ENCODE measurements around the gene ZNF385C. TPM values are rescaled to one million over a fixed set of nuclear protein-coding genes. Genes with fewer than 3 reads are reported as not detected.

Gene ZNF385C
- total and polyA plus RNA-seq, 2 of the 13 experiments (the other 11 are each of a cell fraction or from before 2014, with no cell fraction given), result 2.3 to 6.1 TPM

DNA sequence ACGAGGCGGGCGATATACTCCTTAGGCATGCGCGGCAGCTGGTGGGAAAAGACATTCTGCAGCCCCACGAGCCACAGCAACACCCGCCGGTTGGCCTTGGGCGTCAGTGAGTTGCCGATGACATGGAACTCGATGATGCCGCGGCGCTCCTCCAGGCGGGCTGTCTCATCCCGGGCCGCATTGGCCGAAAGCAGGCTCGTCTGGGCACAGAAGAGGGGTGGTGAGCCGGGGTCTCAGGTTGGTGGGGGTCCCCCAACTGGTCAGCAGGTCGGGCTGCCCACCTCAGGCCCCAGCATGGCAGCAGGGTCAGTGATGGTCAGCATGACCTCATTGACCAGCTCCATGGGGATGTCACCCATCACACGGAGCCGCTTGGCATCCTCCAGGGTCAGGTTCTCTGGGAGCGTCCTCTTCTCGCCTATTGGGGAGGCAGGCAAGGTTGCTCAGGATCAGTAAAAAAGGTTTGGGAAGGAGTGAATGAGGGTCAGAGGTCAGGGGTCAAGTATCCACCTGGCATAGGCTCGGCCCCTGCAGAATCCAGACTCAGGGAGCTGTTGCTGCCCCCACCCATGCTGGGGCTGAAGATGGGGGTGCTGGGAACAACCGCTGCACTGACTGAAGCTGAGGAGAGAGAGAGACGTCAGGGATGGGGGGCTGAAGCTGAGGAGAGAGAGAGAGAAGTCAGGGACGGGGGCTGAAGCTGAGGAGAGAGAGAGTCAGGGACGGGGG lies 19.3 kb upstream of the ZNF385C start:
- ATAC-seq (no peak), DNase-seq (ENCODE audit: low spot score) (no peak), FAIRE-seq (no peak)
- no TSS peak for BruUV-seq (replicated peaks)
- peak; percentile 49 for TF ChIP-seq RBFOX2 (IDR thresholded peaks at IDR 0.05; ENCODE audit: low read depth, low read length)
- no peak for TF ChIP-seq RFXAP (CRISPR knock-in tag; IDR thresholded peaks at IDR 0.05; ENCODE audit: borderline replicate concordance)
- TF ChIP-seq ZBTB7B (CRISPR knock-in tag; IDR thresholded peaks at IDR 0.05), result no peak
- TF ChIP-seq HOXA9 (CRISPR knock-in tag; IDR thresholded peaks at IDR 0.05; ENCODE audit: borderline replicate concordance), result no peak
- 96% methylated on average over 30 of the region's 30 CpGs for WGBS (ENCODE audit: low lambda C conversion rate)
- in situ Hi-C loops (cut with HindIII; ENCODE audit: extremely low pct_ligation_motif_present, low pct_unique_long_range_greater_than_20kb), result no loop called here
- Histone ChIP-seq H3K36me3 (replicated peaks in 1 of 2; ENCODE audit: control insufficient read depth in 1 of 2, insufficient read depth in 2 of 2, low read length in 2 of 2) (peaks cover 7 to 35% of the 10 kb centered on the region in 2 experiments), H3K4me2 (ENCODE audit: low read depth, low read length) (no peak overlapping the region), H2AFZ (ENCODE audit: low read length) (no peak overlapping the region), H4K20me1 (ENCODE audit: insufficient read depth, low read length) (no peaks in the 10 kb centered on the region), H3K4me1 (ENCODE audit: insufficient read depth, low read length) (peaks cover 42% of the 10 kb centered on the region), H3K4me3 (replicated peaks in 1 of 3; ENCODE audit: insufficient read depth in 1 of 3, low read depth in 2 of 3, low read length in 3 of 3) (no peak overlapping the region), H3K9ac (ENCODE audit: insufficient read depth, low read depth, low read length) (no peak overlapping the region), H3K79me2 (ENCODE audit: insufficient read depth, low read length) (no peaks in the 10 kb centered on the region), H3K27me3 (ENCODE audit: control insufficient read depth in 1 of 2, insufficient read depth in 2 of 2, low read length in 2 of 2) (no peaks in the 10 kb centered on the region), H3K27ac (ENCODE audit: extremely low read length, insufficient read depth, low read length) (no peak overlapping the region), H3K9me3 (ENCODE audit: low read length) (no peaks in the 10 kb centered on the region)
- intact Hi-C loops (cut with micrococcal nuclease; ENCODE audit: unreplicated experiment), result loop anchor here (2.0 kb wide), 2 partner anchors 93 to 155 kb away; no protein-coding TSS in a partner anchor
- ChIA-PET POLR2A (no interaction called here), CTCF (ENCODE audit: low intra/inter-chr PET ratio, low total read pairs) (interaction anchor here (0.7 to 4.0 kb wide), 8 partner anchors 14 to 154 kb away, joined by 3 to 76 read pairs (median 6); partner anchors contain the start of genes C17orf113 and KCNH4)

DNA sequence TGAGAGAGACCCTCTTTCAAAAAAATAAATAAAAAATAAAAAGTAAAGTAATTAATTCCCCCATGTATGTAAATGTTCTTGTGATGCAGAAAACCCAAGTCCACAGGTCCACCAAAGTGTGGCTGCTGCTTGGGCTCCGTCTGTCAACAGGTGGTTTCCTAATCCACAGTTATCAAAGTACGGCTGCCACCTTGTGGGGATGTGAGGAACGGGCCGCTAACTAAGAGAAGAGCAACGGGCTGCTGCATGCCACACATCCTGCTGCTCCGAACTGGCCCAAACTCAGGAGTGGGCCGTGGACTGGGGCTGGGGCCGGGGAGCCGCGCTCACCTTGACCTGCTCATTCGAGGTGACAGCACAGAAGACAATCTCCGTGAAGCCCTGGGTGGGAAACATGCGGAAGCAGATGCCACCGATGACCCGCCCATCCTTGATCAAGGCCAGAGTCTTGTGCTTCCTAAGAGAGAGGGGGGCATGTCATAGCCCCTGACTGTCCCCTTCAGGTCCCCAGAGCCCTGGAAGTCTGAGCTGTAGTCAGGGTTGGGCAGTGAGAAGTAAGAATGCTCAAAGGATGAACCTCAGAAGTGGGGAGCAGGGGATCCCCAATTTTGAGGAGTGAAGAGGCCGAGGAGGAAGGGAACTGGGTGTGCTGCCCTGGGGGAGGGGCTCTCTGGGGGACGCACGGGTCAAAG lies 18.6 kb upstream of the ZNF385C start:
- intact Hi-C loops (cut with micrococcal nuclease; ENCODE audit: unreplicated experiment) (loop anchor here (1.0 to 2.0 kb wide), 3 partner anchors 50 to 154 kb away; no protein-coding TSS in a partner anchor), in situ Hi-C loops (cut with HindIII; ENCODE audit: extremely low pct_ligation_motif_present, low pct_unique_long_range_greater_than_20kb) (no loop called here)
- H4K20me1 ChIP-seq (ENCODE audit: insufficient read depth, low read length), result no peaks in the 10 kb centered on the region
- H3K4me3 ChIP-seq (replicated peaks in 1 of 3; ENCODE audit: insufficient read depth in 1 of 3, low read depth in 2 of 3, low read length in 3 of 3), result no peak overlapping the region
- POLR2A ChIA-PET, result interaction anchor here (1.7 kb wide), 1 partner anchor 150 kb away, joined by 3 read pairs; no protein-coding TSS in a partner anchor
- H3K36me3 ChIP-seq (replicated peaks in 1 of 2; ENCODE audit: control insufficient read depth in 1 of 2, insufficient read depth in 2 of 2, low read length in 2 of 2), result peaks cover 7 to 35% of the 10 kb centered on the region in 2 experiments
- no peak overlapping the region for H2AFZ ChIP-seq (ENCODE audit: low read length)
- H3K79me2 ChIP-seq (ENCODE audit: insufficient read depth, low read length), result no peaks in the 10 kb centered on the region
- no peak overlapping the region for H3K9ac ChIP-seq (ENCODE audit: insufficient read depth, low read depth, low read length)
- H3K4me2 ChIP-seq (ENCODE audit: low read depth, low read length), result no peak overlapping the region
- H3K27me3 ChIP-seq (ENCODE audit: control insufficient read depth in 1 of 2, insufficient read depth in 2 of 2, low read length in 2 of 2), result no peaks in the 10 kb centered on the region
- FAIRE-seq (peak; percentile 99), ATAC-seq (peak; percentile 37), DNase-seq (ENCODE audit: low spot score) (peak; percentile 85)
- CTCF ChIA-PET (ENCODE audit: low intra/inter-chr PET ratio, low total read pairs), result interaction anchor here (0.7 to 4.0 kb wide), 7 partner anchors 13 to 153 kb away, joined by 4 to 76 read pairs (median 6); partner anchors contain the start of gene C17orf113
- WGBS (ENCODE audit: low lambda C conversion rate), result 69% methylated on average over 9 of the region's 18 CpGs
- H3K27ac ChIP-seq (ENCODE audit: extremely low read length, insufficient read depth, low read length), result no peak overlapping the region
- H3K4me1 ChIP-seq (ENCODE audit: insufficient read depth, low read length), result peaks cover 45% of the 10 kb centered on the region
- BruUV-seq (replicated peaks), result no TSS peak
- H3K9me3 ChIP-seq (ENCODE audit: low read length), result no peaks in the 10 kb centered on the region
- TF ChIP-seq, protein P1, sequence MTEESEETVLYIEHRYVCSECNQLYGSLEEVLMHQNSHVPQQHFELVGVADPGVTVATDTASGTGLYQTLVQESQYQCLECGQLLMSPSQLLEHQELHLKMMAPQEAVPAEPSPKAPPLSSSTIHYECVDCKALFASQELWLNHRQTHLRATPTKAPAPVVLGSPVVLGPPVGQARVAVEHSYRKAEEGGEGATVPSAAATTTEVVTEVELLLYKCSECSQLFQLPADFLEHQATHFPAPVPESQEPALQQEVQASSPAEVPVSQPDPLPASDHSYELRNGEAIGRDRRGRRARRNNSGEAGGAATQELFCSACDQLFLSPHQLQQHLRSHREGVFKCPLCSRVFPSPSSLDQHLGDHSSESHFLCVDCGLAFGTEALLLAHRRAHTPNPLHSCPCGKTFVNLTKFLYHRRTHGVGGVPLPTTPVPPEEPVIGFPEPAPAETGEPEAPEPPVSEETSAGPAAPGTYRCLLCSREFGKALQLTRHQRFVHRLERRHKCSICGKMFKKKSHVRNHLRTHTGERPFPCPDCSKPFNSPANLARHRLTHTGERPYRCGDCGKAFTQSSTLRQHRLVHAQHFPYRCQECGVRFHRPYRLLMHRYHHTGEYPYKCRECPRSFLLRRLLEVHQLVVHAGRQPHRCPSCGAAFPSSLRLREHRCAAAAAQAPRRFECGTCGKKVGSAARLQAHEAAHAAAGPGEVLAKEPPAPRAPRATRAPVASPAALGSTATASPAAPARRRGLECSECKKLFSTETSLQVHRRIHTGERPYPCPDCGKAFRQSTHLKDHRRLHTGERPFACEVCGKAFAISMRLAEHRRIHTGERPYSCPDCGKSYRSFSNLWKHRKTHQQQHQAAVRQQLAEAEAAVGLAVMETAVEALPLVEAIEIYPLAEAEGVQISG (CRISPR knock-in tag; IDR thresholded peaks at IDR 0.05), result peak; percentile 57; the same call in 1 of the 2 replicates
- TF ChIP-seq ARNTL (CRISPR knock-in tag; IDR thresholded peaks at IDR 0.05) (no peak), ZNF569 (CRISPR knock-in tag; IDR thresholded peaks at IDR 0.05; ENCODE audit: borderline replicate concordance) (no peak), ZNF44 (CRISPR knock-in tag; IDR thresholded peaks at IDR 0.05) (no peak), STAG1 (CRISPR knock-in tag; IDR thresholded peaks at IDR 0.05) (peak; percentile 97)
- TF ChIP-seq, protein P2, sequence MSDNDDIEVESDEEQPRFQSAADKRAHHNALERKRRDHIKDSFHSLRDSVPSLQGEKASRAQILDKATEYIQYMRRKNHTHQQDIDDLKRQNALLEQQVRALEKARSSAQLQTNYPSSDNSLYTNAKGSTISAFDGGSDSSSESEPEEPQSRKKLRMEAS (IDR thresholded peaks at IDR 0.05), result peak; percentile 28; the same call in 1 of the 2 replicates
- TF ChIP-seq, protein P3, sequence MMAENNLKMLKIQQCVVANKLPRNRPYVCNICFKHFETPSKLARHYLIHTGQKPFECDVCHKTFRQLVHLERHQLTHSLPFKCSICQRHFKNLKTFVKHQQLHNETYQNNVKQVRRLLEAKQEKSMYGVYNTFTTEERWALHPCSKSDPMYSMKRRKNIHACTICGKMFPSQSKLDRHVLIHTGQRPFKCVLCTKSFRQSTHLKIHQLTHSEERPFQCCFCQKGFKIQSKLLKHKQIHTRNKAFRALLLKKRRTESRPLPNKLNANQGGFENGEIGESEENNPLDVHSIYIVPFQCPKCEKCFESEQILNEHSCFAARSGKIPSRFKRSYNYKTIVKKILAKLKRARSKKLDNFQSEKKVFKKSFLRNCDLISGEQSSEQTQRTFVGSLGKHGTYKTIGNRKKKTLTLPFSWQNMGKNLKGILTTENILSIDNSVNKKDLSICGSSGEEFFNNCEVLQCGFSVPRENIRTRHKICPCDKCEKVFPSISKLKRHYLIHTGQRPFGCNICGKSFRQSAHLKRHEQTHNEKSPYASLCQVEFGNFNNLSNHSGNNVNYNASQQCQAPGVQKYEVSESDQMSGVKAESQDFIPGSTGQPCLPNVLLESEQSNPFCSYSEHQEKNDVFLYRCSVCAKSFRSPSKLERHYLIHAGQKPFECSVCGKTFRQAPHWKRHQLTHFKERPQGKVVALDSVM (CRISPR knock-in tag; IDR thresholded peaks at IDR 0.05), result peak; percentile 59
